Islet of Langerhans (tissue), 1 donor: ENCODE data around the gene NOX5.

Experiments
- FAIRE-seq: peaks from one replicate; lab custom pipeline; 2011; peaks lifted over from hg19 to GRCh38; lab: Jason Lieb, UNC

NOX5 gene

DNA sequence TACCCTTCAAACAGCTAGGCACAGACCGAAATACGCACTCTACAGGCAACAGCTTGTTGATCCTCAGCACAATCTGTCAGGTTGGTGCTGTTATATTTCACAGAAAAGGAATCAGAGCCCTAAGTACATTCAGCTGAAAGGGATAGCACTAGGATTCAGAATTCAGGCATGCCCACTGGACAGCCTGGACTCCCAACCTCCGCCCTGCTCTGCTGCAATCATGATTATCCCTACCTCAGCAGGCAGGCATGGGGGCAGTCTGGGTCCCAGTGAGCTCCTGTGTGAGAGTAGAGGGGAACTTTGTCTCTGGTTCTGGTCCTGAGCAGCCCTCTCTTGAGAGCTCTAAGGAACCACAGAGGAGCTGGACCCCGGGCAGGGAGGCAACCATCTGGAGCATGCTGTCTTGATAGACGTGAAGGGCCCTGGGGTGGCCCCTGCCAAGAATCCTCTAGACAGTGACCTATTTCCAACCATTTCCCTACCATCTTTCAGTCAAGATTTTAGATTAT is 23.4 kb upstream of the NOX5 start:
- FAIRE-seq: no peak

DNA sequence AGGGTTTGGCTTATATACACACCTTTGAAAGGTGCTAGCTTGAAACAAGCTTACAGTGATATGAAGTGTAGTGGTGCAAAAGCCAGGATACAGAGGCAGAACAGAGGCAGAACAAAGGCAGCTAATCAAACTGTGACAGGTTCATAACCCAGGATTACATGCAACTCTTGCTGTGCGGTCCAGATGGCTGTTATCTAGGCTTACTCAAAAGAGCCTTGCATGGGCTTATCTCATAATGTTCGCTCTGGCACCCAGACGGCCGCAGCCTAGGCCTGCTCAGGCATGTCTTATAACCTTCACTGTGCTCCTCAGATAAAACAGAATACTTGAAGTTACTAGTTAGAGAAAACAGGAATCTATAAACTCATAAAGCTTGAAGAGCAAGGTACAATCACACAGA is 22.8 kb upstream of the NOX5 start:
- FAIRE-seq: no peak

GRCh38 chr15:68992696-68993095 is 21.8 kb upstream of the NOX5 start:
- no peak for FAIRE-seq

DNA sequence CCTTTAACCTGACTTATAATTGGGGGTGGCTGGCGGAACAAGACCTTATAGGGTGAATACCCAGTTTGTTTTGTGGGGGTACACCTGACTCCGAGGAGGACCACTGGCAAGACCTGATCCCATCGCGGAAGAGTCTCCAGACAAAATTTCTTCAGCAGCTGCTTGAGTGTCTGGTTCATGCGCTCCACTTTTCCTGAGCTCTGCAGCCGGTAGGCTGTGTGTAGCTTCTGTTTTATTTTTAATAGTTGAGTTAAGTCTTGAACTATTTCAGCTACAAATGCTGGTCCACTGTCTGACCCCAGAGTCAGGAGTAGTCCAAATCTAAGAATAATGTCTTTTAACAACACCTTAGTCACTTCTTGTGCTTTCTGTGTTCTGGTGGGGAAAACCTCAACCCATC is 21.2 kb upstream of the NOX5 start:
- FAIRE-seq: no peak

- FAIRE-seq: no peak
Measured at GRCh38 chr15:68994149-68994548, 20.3 kb upstream of the NOX5 start.

- FAIRE-seq: no peak
Measured at GRCh38 chr15:68994981-68995761, 19.3 kb upstream of the NOX5 start.

DNA sequence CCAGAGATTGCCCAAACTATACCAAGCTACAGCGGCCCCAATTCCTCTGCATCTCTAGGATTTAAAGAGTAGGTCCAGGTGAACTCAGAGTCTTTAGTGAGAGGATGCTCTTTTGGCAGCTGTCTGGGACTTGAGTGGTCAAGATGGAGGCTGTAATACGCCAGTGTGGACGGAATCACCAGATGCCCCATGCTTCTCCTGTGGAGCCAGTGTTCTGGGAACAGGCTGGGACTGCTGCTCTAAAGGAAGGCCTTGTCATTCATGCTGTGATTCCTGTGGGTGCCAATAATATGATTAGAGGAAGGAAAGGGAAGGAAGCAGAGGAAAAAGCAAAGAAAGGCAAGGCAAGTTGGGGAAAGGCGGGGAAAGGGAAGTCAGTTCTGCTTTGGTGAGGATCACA is 17.4 kb upstream of the NOX5 start:
- no peak for FAIRE-seq

- FAIRE-seq: no peak
Measured at GRCh38 chr15:68997930-68998777, 16.3 kb upstream of the NOX5 start.

DNA sequence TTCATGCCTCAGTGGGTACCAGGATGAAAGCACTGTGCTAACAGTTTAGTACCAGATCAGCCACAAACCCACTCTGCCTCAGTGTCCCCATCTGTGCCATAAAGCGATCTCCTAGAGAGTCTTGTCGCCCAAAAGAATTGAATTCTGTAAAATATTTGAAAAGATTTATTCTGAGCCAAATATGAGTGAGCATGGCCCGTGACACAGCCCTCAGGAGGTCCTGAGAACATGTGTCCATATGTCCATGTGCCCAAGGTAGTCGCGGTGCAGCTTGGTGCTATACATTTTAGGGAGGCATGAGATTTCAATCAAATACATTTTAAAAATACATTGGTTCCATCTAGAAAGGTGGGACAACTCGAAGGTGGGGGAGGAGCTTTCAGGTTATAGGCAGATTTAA is 15.4 kb upstream of the NOX5 start:
- FAIRE-seq: no peak

DNA sequence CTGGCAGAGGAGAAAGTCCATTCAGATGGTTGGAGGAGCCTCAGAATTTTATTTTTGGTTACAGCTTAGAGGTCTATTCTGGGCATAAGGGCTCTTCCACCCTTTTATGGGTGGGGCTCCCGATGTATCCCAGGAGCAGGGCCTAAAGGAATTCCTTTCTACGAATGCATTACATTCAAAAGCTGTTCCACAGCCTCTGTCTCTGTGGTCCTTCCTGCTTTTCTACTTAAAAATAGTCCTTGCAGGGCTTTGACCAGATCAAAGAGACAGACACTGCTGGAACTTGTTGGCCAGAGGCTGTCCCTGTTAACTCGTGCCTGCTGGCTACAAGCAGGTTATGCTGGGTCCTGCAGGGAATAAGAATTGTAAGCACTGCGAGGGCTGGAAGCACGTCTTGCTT is 14.4 kb upstream of the NOX5 start:
- no peak for FAIRE-seq

- FAIRE-seq: no peak
Measured at GRCh38 chr15:69000725-69001503, 13.6 kb upstream of the NOX5 start.

GRCh38 chr15:69002783-69003182 is 11.7 kb upstream of the NOX5 start:
- no peak for FAIRE-seq

DNA sequence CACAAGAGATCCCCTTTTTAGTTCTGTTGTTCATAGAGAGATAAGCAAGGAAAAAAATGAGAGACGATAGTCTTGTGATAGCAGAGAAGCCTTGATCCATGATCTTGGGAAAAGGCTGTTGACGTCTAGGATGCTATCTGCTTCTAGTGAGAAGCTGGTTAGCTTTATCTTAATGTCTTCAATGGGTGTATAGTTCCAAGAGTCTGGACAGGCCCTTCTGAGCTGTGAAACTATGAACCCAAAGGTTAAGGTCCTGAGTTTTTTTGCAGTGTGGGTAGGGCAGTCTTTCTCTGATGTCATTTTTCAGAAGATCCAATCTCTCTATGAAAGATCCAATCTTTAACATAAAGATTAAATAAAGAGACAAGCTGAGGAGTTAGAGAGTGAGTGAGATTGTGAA is 10.5 kb upstream of the NOX5 start:
- no peak for FAIRE-seq

- FAIRE-seq: no peak
Measured at GRCh38 chr15:69008056-69008455, 6.4 kb upstream of the NOX5 start.

- no peak for FAIRE-seq
Measured at GRCh38 chr15:69009341-69009740, 5.2 kb upstream of the NOX5 start.

DNA sequence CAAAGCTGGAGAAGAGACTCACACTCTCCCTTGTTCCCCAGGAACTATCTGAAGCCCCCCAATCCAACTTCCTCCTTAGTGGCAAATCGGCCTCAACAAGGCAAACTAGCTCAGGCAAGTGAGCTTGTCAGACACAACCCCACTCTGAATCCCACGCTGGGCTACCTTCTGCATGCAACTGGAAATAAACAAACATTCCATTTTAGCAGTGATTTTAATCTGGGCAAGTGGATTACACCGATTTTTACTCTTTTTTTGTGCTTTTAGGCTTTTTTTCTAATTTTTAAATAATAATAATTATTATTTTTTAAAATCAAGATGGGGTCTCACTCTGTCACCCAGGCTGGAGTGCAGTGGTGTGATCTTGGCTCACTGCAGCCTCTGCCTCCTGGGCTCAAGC is 2.9 kb upstream of the NOX5 start:
- no peak for FAIRE-seq

GRCh38 chr15:69012761-69013364 is 1.6 kb upstream of the NOX5 start:
- FAIRE-seq: no peak

- FAIRE-seq: no peak
Measured at GRCh38 chr15:69013726-69014406, 629 bp upstream of the NOX5 start.

DNA sequence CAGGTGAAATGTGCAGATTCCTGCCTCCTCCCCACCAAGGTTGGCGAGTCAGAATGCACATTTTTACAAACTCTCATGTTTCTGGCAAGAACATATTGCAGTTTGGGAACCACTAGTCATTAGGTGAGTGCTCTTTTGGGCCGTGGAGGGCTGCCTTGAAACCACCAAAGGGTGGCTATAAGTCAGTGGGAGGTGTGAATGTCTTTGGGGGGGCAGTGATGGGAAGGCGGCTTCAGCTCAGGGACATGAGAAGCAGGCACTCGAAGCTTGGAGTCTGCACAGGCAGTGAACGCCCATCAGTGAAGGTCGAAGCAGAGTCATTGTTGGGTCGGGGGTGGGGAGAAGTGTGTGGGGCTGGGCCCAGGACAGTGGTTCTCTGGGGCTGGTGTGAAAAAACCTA is 1.1 kb downstream of the NOX5 start:
- no peak for FAIRE-seq

- no peak for FAIRE-seq
Measured at GRCh38 chr15:69016021-69016595, 1.6 kb downstream of the NOX5 start.

- FAIRE-seq: no peak
Measured at GRCh38 chr15:69017978-69018377, 3.5 kb downstream of the NOX5 start.
